Measurements from ENCODE around the gene ZFHX3.

ZFHX3 gene

DNA sequence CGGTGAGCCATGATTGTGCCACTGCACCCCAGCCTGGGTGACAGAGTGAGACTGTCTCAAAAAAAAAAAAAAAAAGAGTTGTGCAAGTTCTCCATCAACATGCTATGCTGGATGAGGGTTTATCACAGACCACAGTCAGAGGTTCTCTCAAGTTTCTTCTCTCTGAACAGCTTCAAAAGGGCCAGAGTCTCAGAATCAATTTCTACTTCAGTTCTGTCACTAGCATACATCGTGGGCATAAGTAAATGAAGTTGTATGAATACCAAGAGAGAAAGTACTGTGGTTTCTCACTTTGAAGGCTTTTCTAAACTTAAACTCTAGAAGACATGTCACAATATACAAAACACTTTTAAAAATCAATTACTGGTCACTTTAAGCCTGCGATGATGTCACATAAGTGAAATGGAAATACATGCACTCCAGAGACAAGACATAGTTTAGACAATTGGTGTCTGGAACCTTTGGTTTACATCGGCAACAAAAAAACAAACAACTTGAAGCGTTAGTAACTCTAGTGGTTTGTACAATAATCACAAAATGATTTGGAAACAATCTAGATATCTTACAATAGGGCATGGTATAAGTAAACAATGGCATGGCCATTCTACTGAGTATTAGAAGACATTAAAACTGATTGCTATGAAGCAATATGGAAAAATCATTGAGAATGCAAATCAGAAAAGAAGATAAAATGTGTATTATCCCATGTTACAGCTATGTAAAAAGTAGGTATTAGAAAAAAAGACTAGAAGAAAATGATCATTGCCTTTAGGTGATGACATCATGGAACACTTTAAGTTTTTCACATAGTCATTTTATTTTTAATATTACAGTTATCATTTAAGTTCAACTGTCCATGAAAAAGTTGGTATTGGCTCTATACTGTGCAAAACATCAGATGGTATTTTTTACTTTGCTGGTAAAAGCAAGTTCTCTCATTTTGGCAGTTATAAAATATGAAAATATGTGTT lies 232.3 kb downstream of the ZFHX3 start:
- DNase-seq: no peak

DNA sequence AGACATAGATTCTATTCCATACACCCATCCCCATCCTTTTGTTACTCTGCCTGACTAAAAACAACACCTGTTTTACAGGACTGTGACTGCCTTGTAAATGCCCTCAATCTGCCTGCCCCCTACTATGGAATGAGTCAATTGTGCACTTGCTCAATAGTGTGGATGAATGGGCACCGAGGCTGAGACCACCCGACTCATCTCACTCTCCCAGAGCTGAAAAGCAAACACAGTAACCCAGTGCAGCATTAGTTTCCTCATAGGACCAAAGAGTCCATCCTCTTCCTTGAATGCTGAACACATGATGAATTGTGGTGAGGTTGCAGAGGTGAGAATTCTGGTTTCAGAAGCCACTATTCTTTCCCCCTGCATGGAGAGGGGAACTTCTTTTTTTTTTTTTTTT lies 233.7 kb downstream of the ZFHX3 start:
- no peak for DNase-seq

DNA sequence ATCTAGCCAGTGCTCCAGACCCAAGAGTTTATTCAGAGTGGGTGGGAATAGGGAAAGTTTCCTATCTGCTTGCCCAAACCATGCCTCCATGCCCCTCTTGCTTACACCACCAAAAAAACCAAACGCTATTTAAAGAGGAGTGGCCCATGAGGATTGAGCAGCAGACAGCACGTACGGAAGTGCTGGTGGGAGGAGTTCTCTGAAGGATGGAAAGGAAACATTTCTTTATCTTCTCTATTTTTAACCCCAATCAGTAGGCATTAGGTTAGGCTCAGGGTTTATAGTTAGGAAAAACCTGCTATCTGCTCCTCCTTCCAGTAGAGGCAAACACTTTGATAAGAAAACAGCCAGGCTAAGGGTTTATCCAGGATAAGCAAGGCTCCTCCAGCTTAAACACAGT lies 235.3 kb downstream of the ZFHX3 start:
- DNase-seq: no peak

DNA sequence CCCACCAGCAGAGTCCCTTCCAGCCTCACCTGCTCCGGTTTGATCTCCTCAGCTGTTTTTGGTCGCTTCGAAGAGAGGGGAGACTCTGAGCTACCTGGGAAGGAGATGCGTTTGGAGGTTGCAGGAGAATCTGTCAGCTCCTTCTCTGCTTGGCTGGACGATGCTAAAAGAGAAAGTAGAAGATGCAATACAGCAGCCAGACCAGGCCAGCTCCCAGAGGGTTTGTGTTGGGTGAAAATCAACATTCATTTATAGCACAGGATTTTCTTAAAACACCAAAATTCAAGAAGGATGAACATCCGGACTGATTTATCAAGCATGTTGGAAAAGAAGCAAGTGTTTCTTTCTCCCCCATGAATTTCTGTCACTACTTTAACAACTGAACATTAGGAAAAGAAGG lies 236.1 kb downstream of the ZFHX3 start:
- DNase-seq: no peak

DNA sequence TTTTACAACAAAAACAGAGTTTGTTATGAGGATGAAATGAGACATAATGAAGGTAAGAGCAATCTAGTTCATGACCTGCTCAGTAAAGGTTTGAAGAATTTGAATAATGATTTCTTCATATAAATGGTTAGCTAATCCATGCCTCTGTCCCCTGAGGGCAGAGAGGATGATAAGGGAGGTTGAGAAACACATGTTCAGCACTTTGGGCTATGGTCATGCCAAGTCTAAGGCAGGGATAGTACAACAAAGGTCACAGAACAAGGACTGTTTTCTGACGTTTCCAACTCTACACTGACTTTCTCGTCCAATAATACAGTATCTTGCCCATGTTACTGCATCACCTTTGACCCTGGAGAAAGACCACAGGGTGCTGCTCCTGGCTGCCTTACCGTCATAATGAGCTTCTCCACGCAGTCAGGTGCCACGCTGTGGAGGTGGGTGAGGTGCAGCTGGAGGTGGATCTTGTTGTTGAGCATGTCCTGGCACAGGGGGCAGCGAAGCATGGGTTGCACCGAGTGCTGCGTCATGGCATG lies 236.7 kb downstream of the ZFHX3 start:
- DNase-seq: no peak

DNA sequence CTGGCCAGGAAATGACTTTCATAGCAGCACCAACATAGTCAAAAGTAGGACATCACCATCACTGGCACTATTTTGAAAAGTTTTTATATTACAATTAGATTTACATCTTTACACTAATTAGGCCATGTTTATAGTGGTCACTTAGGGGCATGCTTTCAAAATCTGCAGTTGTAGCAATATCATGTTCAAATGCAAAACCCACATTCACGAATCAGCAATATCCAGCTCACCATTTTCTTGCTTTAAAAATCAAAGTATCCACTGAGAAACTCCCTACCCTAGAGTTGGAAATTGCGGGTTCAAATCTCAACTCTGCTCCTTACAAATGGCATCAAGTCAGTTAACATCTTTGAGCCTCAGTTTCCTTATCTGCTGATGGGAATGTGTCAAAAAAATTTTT lies 237.4 kb downstream of the ZFHX3 start:
- DNase-seq: no peak

DNA sequence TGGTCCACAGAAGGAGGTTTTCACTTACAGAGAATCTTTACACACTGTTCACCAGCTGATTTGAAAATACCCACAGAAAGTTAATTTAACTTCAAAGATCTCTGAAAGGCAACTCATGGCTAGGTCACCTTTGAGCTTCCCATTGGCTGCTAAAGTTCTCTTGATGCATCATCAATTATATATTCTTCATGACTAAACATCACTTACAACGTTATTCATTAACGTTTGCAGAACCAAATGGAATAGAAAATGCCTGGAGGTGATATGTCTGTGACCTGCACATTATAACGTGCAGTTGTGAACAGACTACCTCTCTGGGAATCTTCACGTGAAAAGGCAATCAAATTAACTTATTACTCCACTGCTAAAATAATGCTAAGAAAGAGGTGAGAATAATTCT lies 238.5 kb downstream of the ZFHX3 start:
- no peak for DNase-seq

DNA sequence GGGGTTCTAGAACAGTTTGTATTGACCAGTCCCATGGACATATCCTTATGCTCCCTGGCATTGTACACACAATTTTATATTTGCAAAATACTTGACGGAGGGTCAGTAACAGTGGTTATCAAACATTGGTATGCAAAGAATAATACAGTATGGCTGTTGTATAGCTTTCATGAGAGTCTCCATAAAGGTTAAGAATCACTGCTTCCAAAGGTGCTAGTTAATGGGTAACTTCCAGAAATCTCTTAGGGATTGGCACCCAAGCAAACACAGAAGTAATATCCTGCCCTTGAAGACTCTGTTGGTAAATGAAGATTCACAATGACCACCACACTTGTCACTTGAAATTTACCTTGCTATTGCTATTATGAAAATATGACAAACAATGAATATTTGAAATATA lies 239.2 kb downstream of the ZFHX3 start:
- no peak for DNase-seq

DNA sequence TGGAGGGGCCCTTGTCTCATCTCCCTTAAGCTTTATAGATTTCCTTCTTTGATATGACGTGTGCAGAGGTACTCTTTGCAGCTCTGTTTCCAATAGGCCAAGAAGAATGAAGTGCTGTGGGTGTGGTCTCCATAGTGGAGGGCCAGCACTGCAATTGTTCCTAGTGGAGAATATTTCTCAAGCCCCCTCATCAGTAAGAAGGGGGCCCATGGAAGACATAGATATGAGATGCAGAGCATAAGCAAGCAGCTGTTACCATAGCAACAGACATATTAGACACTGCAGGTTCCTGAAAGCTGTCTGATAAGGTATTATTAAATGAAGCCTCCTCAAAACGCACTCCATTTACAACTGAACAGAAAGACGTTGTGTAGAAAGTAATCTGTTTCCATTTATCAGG lies 240.7 kb downstream of the ZFHX3 start:
- no peak for DNase-seq

DNA sequence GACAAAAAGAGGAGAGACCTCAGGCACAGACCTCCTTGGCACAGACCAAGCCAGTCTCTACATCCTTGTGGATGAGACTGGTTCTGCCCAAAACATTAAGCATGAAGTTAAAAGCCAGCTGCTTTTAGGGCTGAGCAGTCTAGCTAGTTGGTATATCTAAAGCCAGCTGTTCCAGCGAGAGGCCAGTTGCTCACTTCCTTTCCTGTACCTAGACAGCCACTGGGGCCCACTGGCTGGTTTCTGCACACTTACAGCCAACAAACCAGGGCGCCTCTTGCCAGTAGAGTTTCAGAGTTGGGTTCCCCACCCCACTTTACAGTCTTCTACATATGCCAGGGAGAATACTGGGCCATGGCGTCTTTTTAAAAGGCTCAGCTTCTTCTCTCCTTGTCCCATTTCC lies 242.4 kb downstream of the ZFHX3 start:
- no peak for DNase-seq

DNA sequence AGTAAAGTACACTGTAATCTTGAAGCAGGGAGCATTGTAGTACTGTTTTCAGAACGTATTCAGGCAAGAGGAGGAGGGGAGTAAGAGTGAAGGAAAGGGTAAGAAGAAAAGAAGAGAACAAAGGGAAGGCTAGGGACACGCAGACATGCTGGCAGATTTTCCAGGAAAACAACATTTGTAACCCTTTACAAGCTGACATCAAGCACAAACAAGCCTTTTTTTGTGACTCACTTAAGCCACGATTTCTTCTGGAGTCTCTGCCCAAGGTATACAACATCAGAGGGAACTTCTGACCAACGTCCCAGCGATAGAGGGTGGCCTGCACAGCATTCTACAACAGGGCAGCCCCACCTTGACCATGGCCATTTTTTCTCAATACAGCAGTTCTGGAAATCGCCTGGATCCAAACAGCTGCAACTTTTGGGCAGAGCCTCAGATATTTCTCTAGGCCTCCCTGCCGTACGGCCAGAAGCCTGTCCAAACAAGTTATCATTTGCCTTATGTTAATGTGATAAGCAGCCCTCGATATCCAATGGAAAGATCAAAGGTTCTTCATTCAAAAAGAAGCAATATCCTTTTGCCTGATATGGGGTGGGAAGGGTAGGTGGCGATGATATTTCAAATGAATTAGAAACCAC lies 247.3 kb downstream of the ZFHX3 start:
- DNase-seq: no peak

DNA sequence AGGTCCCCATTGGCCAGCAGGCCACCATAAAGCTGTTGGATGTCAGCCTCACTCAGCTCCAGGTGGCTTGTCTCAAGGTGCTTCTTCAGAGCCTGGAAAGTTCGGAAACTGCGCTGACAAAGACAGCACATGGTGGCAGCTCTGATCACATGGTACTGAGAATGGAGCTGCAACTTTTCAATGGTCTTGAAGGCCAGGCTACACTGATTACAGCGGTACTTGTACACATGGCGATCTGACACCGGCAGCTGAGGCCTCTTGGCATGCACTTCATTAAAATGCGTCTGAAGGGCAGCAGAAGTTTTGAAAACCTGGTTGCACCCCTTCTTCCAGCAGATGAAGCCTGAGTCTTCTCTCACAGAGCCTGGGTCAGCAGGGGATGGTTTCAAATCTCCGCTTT lies 249.7 kb downstream of the ZFHX3 start:
- DNase-seq: no peak

DNA sequence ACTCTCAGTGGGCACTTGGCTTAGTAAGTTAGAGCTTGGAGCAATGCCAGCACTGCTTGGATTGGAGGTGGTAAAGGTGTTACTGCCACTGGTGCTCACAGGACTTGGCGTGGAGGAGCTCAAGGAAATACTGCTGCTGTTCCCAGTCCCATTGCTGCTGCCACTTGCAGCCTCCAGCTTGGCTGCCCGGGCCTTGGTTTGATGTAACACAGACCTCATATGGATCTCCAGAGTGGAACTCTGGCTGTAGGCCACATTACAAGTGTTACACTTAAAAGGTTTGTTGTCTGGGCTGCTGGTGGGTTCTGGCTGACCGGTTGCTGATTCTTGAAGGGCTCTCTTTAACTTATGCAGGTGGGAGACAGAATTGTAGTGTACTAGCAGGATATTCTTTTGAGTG lies 250.3 kb downstream of the ZFHX3 start:
- no peak for DNase-seq

DNA sequence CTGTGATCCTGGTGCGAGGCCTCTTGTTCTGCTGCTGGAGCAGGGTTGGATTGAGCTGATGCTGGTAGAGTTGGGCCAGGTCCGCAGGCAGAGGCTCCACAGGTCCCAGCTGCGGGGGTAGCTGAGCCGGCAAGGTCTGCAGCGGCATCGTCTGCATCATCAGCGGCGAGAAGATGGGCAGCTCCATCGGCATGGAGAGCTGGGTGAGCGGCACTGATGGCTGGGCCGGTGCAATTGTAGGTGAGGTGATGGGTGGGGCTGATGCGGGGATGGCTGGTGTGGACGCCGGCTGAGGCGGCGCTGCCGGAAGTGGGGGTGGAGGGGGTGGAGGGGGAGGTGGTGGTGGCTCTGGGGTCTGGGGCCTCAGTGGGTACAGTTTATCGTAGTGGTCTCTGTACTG lies 251.7 kb downstream of the ZFHX3 start:
- no peak for DNase-seq

DNA sequence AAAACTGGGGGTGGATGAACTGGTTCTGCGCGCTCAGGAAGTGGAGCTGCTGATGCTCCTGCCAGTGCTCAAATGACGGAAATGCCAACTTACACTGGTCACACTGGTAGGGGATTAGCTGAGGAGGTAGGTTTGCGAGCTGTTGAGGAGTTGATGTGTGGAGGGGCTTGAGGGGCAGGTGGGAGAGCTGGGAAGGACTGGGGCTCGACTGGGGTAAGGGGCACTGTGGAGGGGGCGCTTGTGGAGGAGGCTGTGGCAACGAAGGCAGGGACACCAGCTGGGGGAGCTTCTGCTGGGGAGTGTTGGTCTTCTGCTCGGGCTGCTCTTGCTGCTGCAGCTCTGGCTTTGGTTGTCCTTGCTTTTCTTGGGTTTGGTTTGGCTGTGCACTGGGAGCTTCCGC lies 252.9 kb downstream of the ZFHX3 start:
- no peak for DNase-seq

DNA sequence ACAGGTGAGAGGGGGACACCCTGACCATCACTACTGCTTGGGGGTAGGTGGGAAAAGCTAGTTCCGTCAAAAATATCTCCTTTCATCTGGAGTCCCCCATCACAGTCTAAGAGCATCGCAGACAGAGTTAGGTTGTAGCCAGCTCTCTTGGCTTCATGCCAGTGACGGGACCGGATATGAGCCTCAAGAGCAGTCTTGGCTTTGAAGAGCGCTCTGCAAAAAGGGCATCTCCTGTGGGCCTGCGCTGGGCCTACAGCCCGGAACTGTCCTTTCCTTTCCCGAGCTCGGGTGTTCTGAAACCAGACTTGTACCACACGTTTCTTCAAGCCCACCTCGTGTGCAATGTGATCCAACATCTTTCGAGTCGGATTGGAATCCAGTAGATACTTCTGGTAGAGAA lies 253.6 kb downstream of the ZFHX3 start:
- DNase-seq: no peak

DNA sequence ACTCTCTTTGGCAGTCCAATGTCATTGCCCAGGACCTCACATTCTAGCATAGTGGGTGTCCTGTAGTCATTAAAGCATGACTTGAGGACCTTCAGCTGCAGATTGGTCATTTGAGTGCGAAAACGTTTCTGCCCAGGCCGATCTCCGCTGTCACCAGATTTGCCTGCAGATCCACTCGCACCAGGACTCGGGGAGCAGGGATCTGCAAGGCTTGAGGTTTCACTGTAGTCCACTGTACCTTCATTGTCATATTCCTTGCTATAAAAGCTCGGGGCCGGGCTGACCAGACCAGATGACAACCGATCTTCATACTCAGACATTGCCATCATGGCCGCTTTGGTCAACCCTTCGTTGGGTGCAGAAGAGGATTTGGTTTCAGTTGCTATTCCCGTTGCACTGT lies 254.2 kb downstream of the ZFHX3 start:
- no peak for DNase-seq

DNA sequence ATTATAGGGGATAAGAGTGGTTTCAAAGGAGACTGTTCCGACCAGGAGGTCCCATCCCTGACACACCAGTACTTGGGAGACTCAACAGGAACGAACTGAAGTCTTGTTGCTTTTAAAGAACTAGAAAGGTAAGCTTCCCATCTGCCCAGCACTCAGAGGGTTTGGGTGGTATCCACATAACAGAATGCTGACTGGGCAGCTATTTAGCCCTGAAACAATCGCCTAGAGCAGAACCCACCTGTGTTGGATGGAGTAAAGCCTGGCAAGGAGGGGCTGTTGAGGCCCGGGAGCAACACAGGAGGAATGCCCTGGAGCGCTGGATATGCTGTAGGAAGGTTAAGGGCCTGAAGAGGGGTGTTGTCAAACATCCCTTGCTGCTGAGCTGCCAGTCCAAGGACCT lies 254.9 kb downstream of the ZFHX3 start:
- DNase-seq: no peak

DNA sequence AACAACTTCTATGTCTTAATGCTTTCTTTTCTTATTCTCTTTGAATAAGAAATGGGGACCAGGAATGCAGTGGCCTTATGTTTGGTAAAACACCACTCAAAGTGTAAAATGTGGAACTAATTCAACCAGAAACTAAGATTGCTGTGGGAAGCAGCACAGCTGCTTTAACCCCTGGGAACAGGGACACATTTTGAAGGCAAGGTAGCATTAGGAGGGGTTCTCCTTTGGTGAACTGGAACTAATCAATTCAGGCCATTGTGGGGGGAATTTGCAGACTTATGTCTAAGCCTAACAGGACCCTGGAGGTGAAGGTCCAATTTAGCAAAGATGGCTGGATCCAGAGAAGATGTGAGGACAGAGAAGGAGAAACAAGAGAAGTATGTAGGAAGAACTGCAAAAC lies 256.1 kb downstream of the ZFHX3 start:
- DNase-seq: no peak

DNA sequence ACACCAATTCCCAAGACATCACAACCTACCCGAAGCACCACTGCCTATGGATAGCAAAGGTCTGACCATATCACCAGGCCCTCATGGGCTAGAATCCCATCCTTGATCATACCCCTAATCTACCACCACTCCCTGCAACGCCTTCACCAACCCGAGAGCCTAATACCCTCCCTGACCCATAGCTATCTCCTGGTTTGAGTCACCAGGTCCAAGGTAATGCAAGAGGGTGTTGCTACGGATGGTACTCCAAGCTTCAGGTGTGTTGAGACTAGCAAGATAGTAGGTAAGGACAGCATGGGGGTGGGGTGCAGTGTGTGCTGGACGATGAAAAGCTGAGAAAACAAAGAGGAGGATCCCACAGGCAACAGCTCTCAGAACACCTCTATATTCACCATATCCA lies 258.0 kb downstream of the ZFHX3 start:
- DNase-seq: no peak

DNA sequence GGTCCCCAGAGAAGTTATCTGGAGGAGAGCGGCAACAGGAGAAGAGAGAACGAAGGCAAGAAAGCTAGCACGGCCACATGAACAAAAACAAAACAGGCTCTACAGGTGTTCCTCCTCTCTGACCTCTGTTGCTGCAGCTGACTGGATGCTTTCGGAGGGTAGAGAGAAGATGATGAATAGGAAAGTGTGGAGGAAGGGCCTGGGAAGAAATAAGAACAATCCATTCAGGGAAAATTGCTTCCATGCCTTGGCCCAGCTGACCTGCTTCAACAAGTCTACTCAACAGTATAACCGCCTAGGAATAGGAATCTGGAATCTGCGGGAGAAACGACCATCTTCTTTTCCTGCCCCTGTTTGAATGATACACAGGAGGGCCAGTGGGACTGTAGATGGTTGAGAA lies 258.5 kb downstream of the ZFHX3 start:
- no peak for DNase-seq

DNA sequence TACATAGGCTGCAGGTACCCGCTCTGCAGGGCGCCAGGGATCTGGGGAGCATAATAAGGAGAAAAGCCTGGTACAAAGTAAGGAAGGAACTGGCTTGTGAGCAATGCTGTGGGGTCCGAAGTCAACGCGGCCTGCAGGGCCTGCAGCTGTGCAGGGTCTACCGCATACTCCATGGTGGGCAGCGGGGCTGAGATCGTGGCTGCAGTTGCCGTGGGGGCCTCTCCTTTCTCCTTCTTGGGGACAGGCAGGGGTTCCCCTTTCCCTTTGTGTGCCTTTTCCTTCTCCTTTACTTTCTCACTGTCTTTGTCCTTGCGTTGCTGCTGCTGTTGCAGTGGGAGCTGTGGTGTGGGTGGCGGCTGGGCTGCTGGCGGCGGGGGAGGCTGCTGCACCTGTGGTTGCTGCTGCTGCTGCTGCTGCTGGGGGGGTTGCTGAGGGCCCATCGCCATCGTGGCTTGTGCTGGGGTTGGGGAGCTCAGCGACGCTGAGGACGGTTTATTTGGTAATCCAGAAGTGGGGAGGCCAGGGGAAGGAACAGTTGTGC lies 259.6 kb downstream of the ZFHX3 start:
- DNase-seq: peak; percentile 16

DNA sequence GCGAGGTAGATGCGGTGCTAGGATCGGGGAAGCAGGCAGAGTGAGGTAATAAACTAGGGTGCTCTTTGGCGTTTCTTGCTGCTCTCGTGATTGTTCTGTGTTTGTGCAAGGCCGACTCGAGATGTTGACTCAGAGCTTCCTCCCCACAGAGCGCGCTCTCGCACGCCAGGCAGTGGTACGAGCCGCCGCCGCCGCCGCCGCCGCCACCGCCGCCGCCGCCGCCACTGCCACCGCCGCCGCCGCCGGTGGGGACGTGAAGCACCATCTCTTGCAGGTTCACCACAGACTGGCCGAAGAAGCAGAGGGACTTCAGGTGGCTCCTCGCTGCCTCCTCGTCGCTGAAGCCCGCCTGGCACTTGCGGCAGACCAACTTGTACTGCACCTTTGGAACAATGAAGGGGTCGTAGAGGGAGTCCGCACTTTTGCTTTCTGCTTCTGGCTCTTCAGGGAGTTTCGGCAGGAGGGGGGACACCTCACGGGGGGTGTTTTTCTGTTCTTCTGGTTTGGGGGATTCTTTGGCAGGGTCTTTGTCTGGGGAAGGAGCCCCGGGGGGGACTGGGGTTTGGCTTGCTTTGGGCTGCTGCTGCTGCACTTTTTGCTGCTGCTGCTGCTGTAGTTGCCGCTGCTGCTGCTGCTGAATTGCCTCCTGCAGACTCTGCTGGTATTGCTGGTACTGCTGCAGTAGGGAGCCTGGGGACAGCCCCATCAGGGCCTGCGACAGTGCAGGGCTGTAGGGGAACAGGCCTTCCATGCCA lies 260.2 kb downstream of the ZFHX3 start:
- peak; percentile 94 for DNase-seq
